ENCODE data around the gene GRAMD1A. TPM values are rescaled to one million over a fixed set of nuclear protein-coding genes. Genes with fewer than 3 reads are reported as not detected.

GRAMD1A gene
- total and polyA plus RNA-seq, 2 of the 8 experiments (the other 6 are each of a cell fraction or from before 2014, with no cell fraction given) = 113 to 154 TPM

DNA sequence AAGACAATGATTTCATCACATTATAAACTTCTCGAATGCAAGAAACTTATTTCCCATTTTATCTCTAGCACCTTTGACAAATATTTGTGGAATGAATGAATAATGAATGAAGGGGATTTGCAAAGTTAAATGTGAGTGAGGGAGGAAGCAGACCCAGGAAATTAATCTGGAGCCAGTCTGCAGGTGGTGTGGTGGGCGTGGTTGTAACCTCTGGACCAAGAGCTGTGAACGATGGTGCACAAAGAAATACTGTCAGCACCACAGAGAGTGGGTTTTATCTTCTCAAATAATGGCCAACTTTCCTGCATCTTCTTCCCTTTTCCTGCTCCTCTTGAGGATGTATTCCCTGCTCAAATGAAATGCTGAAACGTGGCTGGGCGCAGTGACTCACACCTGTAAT is 25.1 kb upstream of the GRAMD1A start:
- no peak overlapping the region for H3K56ac ChIP-seq (replicated peaks; ENCODE audit: insufficient read length, low read depth, low read length)
- TF ChIP-seq EP300 (IDR thresholded peaks at IDR 0.05; ENCODE audit: borderline replicate concordance in 1 of 2, low read depth in 2 of 2, low read length in 2 of 2) = no peak
- no peak for TF ChIP-seq TCF12 (IDR thresholded peaks at IDR 0.05; ENCODE audit: low read depth, low read length)
- TF ChIP-seq TAF1 (IDR thresholded peaks at IDR 0.05; ENCODE audit: low read depth, low read length) = no peak

More for the DNA sequence above, 25.1 kb upstream of the GRAMD1A start:
- Histone ChIP-seq H4K8ac (ENCODE audit: extremely low read depth, insufficient read depth, low read length) (no peak overlapping the region), H3K4ac (replicated peaks; ENCODE audit: insufficient read length, low read depth, low read length) (no peak overlapping the region), H3K27me3 (replicated peaks in 1 of 4; ENCODE audit: control insufficient read depth in 3 of 4, extremely low read depth in 1 of 4, insufficient read depth in 3 of 4, low read length in 3 of 4) (no peaks in the 10 kb centered on the region), H3K4me1 (replicated peaks in 1 of 4; ENCODE audit: control insufficient read depth in 3 of 4, insufficient read depth in 4 of 4, low read length in 3 of 4) (peaks cover 0 to 3% (median 0%) of the 10 kb centered on the region in 4 experiments; a peak in 3 of 7 replicates), H3K23me2 (ENCODE audit: low read depth, low read length) (no peaks in the 10 kb centered on the region; the same call in 1 of the 2 replicates), H2BK15ac (ENCODE audit: low read length) (no peak overlapping the region), H3K36me3 (ENCODE audit: control insufficient read depth in 2 of 4, insufficient read depth in 4 of 4, low read length in 3 of 4) (0 out of 8 replicates have a peak, but pooled peaks cover 0 to 3% (median 0%) of the 10 kb centered on the region in 4 experiments), H3K9me3 (ENCODE audit: insufficient read depth in 2 of 2, low read depth in 1 of 2, low read length in 1 of 2) (0 out of 4 replicates have a peak, but pooled peaks cover 0 to 4% of the 10 kb centered on the region in 2 experiments), H2AFZ (ENCODE audit: low read length) (no peak overlapping the region), H2BK120ac (replicated peaks; ENCODE audit: low read depth, low read length) (no peak overlapping the region), H3K79me1 (ENCODE audit: low read depth, low read length) (no peaks in the 10 kb centered on the region), H3K79me2 (ENCODE audit: control insufficient read depth in 1 of 2, insufficient read depth in 2 of 2, low read length in 2 of 2) (no peaks in the 10 kb centered on the region), H2BK5ac (ENCODE audit: low read depth, low read length) (no peak overlapping the region), H3K23ac (ENCODE audit: insufficient read length) (no peak overlapping the region), H4K91ac (replicated peaks; ENCODE audit: insufficient read length, low read length) (no peak overlapping the region), H3K14ac (ENCODE audit: insufficient read length) (no peak overlapping the region), H2BK20ac (ENCODE audit: low read length) (no peak overlapping the region), H2AK5ac (ENCODE audit: low read depth, low read length) (no peak overlapping the region), H2BK12ac (ENCODE audit: low read depth, low read length) (no peak overlapping the region), H4K5ac (ENCODE audit: insufficient read length, low read depth, low read length) (no peak overlapping the region), H4K20me1 (replicated peaks in 1 of 2; ENCODE audit: control insufficient read depth in 1 of 2, insufficient read depth in 2 of 2, low read length in 2 of 2) (no peaks in the 10 kb centered on the region), H3K4me2 (ENCODE audit: insufficient read depth in 1 of 2, low read depth in 2 of 2, low read length in 2 of 2) (no peak overlapping the region), H3K18ac (ENCODE audit: extremely low read depth, low read length) (no peak overlapping the region), H3K4me3 (ENCODE audit: extremely low read depth in 1 of 4, insufficient read depth in 2 of 4, low read depth in 3 of 4, low read length in 4 of 4) (no peak overlapping the region), H3K9ac (replicated peaks in 1 of 4; ENCODE audit: extremely low read depth in 1 of 4, low read depth in 3 of 4, low read length in 3 of 4) (no peak overlapping the region), H3K27ac (ENCODE audit: low read depth, low read length) (no peak overlapping the region)
- ChIA-PET POLR2A (ENCODE audit: partially characterized antibody) (interaction anchor here (0.6 to 1.5 kb wide), 4 partner anchors 11 to 53 kb away, joined by 3 to 4 read pairs (median 3); no protein-coding TSS in a partner anchor), CTCF (ENCODE audit: partially characterized antibody) (interaction anchor here (0.5 to 15.1 kb wide), 5 partner anchors 22 to 203 kb away, joined by 3 to 174 read pairs (median 8); no protein-coding TSS in a partner anchor)
- 72% methylated on average over 5 of the region's 5 CpGs; no CpG with 5 or more reads in 1 of the 2 experiments for WGBS, 2 experiments (ENCODE audit: extremely low coverage in 1 of 2, insufficient coverage in 1 of 2, insufficient read length in 1 of 2, insufficient replicate concordance in 2 of 2, low coverage in 1 of 2, low lambda C conversion rate in 2 of 2, missing lambda C conversion rate in 1 of 2)
- DNase-seq (ENCODE audit: low read depth in 1 of 2, low spot score in 2 of 2) = no peak
- no peak for FAIRE-seq

Measured in H1 (cell line).